GM13976 (cell line): ENCODE data around the gene CPSF4L.
"Not testable (repeated sequence)": the region's sequence is repeated elsewhere in the genome, so short reads cannot be mapped to it uniquely, and the experiment has no call there.

Source experiments
- DNase-seq: peaks from one replicate; pipeline ENCODE4 v3.0.0; 2012; ENCODE audit warnings: low spot score
- in situ Hi-C: fragments of 300-500 bp; cut with MboI; formaldehyde crosslinking; loops from one replicate; pipeline ENCODE4 v1.12.0; 2022; ENCODE audit warnings: low sequenced_read_pairs, mixed read lengths, inconsistent platforms; ENCODE audit not compliant: unreplicated experiment
- TF ChIP-seq, protein P1 (sequence below): IDR thresholded peaks from 2 replicates; pipeline ENCODE4 v1.5.1; 2012; ENCODE audit warnings: borderline replicate concordance, mild to moderate bottlenecking; ENCODE audit not compliant: insufficient read depth; ENCODE audit errors: extremely low read depth, missing control alignments, control extremely low read depth

CPSF4L gene

DNA sequence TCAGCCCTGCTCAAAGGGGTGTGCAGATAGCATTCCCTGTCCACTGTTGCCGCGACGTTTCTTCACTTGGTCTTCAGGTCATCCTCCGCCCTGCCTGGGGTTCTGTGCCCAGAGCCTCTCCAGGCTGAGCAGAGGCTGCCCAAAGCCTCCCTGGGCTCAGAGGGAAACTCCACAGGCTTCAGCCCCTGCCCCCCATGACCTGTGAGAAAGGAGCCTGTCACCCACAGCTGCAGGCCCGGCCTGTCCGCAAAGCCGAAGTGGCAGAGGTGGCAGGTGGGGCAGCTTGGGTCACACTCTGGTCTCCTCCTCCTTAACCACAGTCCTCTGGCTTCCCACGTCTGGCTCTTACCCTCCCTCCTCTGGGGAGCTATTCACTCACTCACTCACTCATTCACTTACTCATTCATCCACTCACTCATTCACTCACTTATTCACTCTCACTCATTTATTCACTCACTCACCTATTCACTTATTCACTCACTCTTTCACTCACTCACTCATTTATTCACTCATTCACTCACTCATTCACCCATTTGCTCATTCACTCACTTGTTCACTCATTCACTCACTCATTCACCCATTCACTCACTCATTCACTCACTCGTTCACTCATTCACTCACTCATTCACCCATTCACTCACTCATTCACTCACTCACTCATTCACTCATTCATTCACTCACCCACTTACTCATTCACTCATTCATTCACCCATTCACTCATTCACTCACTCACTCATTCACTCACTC is 7.1 kb upstream of the CPSF4L start:
- peak; percentile 30 for DNase-seq
- in situ Hi-C loops = no loop called here
- TF ChIP-seq, protein P1, sequence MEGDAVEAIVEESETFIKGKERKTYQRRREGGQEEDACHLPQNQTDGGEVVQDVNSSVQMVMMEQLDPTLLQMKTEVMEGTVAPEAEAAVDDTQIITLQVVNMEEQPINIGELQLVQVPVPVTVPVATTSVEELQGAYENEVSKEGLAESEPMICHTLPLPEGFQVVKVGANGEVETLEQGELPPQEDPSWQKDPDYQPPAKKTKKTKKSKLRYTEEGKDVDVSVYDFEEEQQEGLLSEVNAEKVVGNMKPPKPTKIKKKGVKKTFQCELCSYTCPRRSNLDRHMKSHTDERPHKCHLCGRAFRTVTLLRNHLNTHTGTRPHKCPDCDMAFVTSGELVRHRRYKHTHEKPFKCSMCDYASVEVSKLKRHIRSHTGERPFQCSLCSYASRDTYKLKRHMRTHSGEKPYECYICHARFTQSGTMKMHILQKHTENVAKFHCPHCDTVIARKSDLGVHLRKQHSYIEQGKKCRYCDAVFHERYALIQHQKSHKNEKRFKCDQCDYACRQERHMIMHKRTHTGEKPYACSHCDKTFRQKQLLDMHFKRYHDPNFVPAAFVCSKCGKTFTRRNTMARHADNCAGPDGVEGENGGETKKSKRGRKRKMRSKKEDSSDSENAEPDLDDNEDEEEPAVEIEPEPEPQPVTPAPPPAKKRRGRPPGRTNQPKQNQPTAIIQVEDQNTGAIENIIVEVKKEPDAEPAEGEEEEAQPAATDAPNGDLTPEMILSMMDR = no peak

DNA sequence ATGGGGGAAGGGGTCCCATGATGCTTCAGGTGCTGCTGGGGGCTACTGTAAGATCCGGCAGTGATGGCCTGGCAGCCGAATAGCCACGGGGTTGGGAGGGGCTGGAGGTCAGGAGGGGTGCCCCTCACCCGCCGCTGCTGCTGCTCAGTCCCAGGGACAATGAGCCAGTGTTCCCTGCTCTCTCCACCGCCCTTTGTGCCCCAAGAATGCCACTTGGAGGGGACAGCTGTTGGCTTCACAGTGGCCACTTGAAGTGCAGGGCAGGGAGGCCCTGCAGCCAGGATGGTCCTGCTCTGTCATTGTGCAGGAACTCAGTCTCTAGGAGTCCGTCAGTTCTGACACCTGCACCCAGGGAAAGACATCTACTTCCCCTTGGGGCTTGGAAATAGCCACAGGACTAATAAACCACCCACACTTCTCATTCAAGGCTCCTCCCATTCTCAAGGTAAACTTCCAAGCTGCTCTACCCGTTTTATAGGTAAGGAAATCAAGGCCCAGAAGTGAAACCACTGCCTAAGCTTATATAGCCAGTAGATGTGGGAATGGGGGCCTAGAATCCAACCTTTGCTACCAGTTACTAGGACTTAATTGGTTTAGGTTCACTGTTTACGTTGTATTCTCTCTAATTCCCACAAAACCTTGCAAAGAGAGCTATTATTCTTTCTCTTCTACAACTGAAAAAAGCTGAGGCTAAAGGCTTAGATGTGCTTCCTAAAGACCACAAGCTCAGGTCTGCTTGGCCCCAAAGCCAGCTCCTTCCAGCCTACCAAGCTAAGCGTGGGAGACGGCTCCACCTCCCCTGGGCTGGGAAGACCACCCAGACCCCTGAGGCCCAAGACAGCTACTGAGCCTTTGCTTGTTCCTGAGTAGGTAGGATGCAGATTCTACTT is 6.2 kb upstream of the CPSF4L start:
- DNase-seq = no peak
- in situ Hi-C loops = no loop called here
- TF ChIP-seq, protein P1 = no peak

DNA sequence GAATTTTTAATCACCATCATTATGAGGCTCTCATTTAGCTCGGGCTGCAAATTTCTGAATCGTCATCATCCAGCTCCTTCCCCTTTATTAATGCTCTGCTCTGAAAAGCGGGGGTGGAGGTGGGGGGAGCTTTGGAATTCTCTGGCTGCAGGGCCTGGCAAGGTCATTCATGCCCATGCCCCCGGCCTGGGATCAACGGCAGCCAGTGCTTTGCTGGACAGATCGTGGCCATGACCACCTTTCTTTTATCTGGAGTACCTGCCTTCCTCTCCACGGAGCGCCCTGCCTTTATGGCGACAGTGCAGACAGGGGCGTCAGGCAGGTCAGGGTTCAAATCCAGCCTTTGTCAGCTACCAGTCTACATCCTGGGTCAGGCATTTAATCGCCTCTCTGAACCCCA is 5.1 kb upstream of the CPSF4L start:
- TF ChIP-seq, protein P1 = no peak
- no peak for DNase-seq
- in situ Hi-C loops = no loop called here

DNA sequence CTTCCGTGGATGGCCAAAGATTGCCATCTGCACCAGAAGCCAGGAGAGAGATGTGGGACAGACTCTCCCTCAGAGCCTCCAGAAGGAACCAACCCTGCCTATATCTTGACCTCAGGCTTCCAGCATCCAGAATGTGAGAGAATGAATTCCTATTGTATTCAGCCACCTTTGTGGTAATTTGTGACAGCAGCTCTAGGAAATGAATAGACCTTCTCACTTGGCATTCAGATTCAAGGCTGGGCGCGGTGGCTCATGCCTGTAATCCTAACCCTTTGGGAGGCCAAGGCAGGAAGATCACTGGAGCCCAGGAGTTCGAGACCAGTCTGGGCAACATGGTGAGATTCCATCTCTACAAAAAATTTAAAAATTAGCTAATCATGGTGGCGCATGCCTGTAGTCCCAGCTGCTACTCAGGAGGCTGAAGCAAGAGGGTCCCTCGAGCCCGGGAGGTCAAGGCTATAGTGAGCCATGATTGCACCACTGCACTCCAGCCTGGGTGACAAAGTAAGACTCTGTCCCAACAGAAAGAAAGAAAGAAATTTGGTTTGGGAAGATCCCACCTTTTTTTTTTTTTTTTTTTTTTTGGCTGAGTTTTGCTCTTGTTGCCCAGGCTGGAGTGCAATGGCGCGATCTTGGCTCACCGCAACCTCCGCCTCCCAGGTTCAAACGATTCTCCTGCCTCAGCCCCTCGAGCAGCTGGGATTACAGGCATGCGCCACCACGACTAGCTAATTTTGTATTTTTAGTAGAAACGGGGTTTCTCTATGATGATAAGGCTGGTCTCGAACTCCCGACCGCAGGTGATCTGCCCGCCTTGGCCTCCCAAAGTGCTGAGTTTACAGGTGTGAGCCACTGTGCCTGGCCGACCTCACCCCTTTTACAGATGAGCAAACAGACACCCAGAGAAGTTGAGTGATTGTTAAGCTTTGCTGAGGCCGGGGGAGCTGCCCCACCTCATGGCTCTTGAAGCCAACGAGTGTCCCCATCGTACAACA is 4.3 kb upstream of the CPSF4L start:
- in situ Hi-C loops = no loop called here
- TF ChIP-seq, protein P1 = no peak
- DNase-seq = no peak

DNA sequence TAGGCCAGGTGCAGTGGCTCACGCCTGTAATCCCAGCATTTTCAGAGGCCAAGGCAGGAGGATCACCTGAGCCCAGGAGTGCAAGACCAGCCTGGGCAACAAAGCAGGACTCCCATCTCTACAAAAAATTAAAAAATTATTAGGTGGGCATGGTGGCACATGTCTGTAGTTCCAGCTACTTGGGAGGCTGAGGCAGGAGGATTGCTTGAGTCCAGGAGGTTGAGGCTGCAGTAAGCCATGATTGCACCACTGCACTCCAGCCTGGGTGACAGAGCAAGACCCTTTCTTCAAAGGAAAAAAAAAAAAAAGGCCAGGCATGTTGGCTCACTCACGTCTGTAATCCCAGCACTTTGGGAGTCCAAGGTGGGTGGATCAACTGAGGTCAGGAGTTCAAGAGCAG is 2.8 kb upstream of the CPSF4L start:
- in situ Hi-C loops, DNase-seq: not testable (repeated sequence)

DNA sequence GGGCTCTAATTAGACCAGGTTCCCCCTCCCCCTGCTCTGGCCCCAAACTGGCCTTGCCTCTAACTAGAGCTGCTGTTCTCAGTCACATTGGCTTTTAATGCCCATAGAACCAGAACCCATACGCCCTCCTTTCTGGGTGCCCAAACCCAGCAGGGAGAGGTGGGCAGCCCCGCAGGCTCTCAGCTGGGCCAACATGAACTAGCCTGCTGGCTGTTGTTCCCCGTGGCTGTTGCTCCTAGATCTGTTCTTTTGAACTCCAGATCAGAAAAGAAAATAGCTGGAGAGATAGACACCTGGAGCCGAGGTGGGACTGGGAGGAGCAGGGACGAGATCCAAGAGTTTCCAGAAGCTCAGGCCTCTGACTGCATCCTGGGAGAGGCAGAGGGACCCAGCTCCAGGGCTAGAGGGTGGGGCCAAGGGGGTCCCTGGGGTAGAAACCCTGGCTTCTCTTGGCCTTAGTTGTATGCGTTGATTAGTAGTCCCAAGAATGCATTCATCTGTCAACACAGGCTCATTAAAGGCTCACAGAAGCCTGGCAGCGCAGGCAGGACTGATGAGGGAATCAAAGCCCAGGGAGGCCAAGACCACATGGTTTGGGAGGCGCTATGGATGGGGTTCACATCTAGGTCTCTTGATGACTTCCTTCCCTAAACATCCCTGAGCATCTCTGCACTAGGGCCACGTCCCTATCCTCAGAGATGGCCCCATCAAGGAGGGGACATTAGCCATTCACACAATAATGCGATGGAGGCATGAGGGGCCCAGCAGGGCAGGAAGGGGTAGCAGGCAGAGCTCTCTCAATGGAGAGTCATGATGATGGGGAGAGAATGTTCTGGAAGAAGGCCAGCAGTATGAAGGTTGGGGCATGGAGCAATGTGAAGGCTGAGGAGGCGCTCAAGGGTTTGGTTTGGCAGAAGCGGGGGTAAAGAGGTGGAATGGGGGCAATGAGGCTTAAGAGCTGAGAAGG is 1.3 kb upstream of the CPSF4L start:
- DNase-seq = no peak
- in situ Hi-C loops = no loop called here
- TF ChIP-seq, protein P1 = no peak
